CD4-positive, CD25-positive, alpha-beta regulatory T cell (primary cell): ENCODE measurements around the gene YPEL1. TPM values are rescaled to one million over a fixed set of nuclear protein-coding genes. Genes with fewer than 3 reads are reported as not detected.
"Not testable (repeated sequence)": the region's sequence is repeated elsewhere in the genome, so short reads cannot be mapped to it uniquely, and the experiment has no call there.

Source experiments
- ATAC-seq, 2 donors: fragments of 150-1000 bp; cut with Tn5 transposase; one replicate each; pipeline ENCODE4 v1.10.0; 2021; ENCODE audit warnings: low read depth in 2 of 2, moderate number of reproducible peaks in 2 of 2, moderate library complexity in 1 of 2
- DNase-seq, 3 donors: peaks; one replicate each; pipeline versions ENCODE4 v3.0.0 to v3.0.0-alpha.2; 2012 to 2022; ENCODE audit warnings: mixed read lengths in 1 of 3
- H3K27ac ChIP-seq: one replicate; pipeline ENCODE4 v1.7.0; 2013; ENCODE audit warnings: mild to moderate bottlenecking, low read length; ENCODE audit not compliant: insufficient read depth, poor library complexity, severe bottlenecking
- H3K27me3 ChIP-seq: one replicate; pipeline ENCODE4 v1.7.0; 2013; ENCODE audit warnings: low read length; ENCODE audit not compliant: control insufficient read depth, insufficient read depth
- H3K36me3 ChIP-seq: one replicate; pipeline ENCODE4 v1.7.0; 2013; ENCODE audit warnings: mild to moderate bottlenecking, low read length, moderate library complexity; ENCODE audit not compliant: control insufficient read depth, insufficient read depth
- H3K4me1 ChIP-seq: 2 replicates; pipeline ENCODE4 v1.7.0; 2013; ENCODE audit warnings: mild to moderate bottlenecking, low read length; ENCODE audit not compliant: insufficient read depth, control insufficient read depth, poor library complexity, severe bottlenecking
- H3K4me3 ChIP-seq: one replicate; pipeline ENCODE4 v1.7.0; 2013; ENCODE audit warnings: low read depth, mild to moderate bottlenecking, low read length, moderate library complexity
- H3K9me3 ChIP-seq, 2 experiments: 1 replicate in 1 of 2; 2 replicates in 1 of 2; pipeline ENCODE4 v1.7.0; 2013; ENCODE audit warnings: low read length in 2 of 2, mild to moderate bottlenecking in 1 of 2, moderate library complexity in 1 of 2; ENCODE audit not compliant: control insufficient read depth in 2 of 2
- H3K27ac Mint-ChIP-seq, 3 donors: one replicate each; pipeline ENCODE4 v1.8.0; 2020 to 2022; ENCODE audit warnings: mild to moderate bottlenecking in 3 of 3, mixed read lengths in 3 of 3, moderate library complexity in 2 of 3
- H3K27me3 Mint-ChIP-seq: one replicate; pipeline ENCODE4 v1.8.0; 2022; ENCODE audit warnings: mild to moderate bottlenecking, mixed read lengths
- H3K36me3 Mint-ChIP-seq: one replicate; pipeline ENCODE4 v1.8.0; 2020; ENCODE audit warnings: mixed read lengths
- H3K4me1 Mint-ChIP-seq, 4 donors: one replicate each; pipeline ENCODE4 v1.8.0; 2020 to 2022; ENCODE audit warnings: mixed read lengths in 4 of 4, mild to moderate bottlenecking in 1 of 4
- H3K4me3 Mint-ChIP-seq, 4 donors: one replicate each; pipeline ENCODE4 v1.8.0; 2020 to 2022; ENCODE audit warnings: mild to moderate bottlenecking in 4 of 4, mixed read lengths in 4 of 4, moderate library complexity in 3 of 4
- H3K9me3 Mint-ChIP-seq, 7 donors: one replicate each; pipeline ENCODE4 v1.8.0; 2020 to 2022; ENCODE audit warnings: mixed read lengths in 7 of 7, mild to moderate bottlenecking in 3 of 7, moderate library complexity in 2 of 7
- polyA plus RNA-seq, 4 donors: library from polyadenylated mRNA; unstranded; fragments of 300-500 nt; fragmentation: Illumina TruSeq; gene quantifications; one replicate each; pipeline ENCODE4 v1.2.3, GENCODE V29; 2021
- total RNA-seq: library from RNA; stranded (reverse); gene quantifications from one replicate; pipeline ENCODE4 v1.2.3, GENCODE V29; 2022

Gene YPEL1
- total and polyA plus RNA-seq, 5 donors from 2014 or later: 5.4 to 20.1 (median 9.5) TPM

DNA sequence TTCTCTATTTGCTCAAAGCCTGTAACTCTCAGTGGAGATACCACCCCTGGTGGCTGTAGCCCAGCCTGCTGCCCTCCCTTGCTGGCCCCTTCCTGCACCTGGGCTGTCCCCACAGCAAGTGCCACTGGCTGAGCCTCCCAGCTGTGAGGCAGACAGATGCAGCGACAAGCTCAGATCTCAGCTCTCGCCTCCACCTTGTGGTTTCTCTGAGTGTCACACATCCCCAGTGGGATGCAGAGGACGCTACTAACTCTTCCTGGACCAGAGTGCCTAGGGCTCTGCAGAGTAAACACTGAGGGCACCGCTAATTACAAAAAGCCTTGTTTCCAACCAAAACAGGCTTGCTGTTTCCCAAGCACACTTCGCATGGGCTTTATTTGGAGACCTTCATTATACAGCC, 8.9 kb downstream of the YPEL1 start:
- Histone ChIP-seq H3K27me3 (no peaks in the 10 kb centered on the region), H3K4me1 (no peaks in the 10 kb centered on the region), H3K9me3 (no peaks in the 10 kb centered on the region), H3K36me3 (no peaks in the 10 kb centered on the region), H3K27ac (no peak overlapping the region), H3K4me3 (no peak overlapping the region)
- ATAC-seq: peak; percentile 50 to 69
- no peak overlapping the region for H3K4me3 Mint-ChIP-seq
- H3K9me3 Mint-ChIP-seq: no peaks in the 10 kb centered on the region
- H3K36me3 Mint-ChIP-seq: no peaks in the 10 kb centered on the region
- H3K27me3 Mint-ChIP-seq: no peaks in the 10 kb centered on the region
- DNase-seq: peak in 1 of 3 donors; percentile 62
- no peak overlapping the region for H3K27ac Mint-ChIP-seq
- H3K4me1 Mint-ChIP-seq: peaks cover 0 to 4% (median 1%) of the 10 kb centered on the region in 4 donors

DNA sequence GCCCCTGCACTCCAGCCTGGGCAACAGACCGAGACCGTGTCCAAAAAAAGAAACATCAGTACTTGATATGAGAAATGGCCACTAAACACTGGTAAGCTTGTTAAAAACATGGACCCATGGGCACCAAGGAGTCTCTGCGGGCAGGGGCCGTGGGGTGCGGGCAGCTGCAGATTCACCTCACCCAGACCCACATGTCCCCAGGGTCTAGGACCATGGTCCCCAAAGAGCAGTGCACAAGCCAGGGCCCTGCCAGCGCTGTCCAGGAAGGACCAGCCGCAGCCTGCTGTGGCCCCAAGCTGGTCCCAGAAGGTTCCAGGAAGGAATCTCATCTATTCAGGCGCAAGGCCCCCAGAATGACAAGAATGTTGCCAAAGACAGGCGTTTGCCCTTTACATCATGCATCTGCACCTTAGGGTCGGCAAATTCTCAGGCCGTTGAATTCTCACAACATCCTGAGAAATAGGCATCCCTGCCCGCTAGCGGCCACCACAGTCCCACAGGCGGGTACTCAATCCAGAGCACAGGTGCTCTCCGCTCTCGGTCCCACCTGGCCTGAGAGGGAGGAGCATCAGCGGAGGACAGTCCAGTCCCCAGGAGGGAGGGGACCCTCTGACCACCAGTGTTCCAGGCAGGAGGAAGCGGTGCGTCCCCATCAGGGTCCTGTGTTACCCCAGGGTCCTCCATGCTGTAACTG, 9.5 kb downstream of the YPEL1 start:
- Mint-ChIP-seq H3K27me3 (no peaks in the 10 kb centered on the region), H3K4me1 (peaks cover 0 to 4% (median 1%) of the 10 kb centered on the region in 4 donors), H3K27ac (no peak overlapping the region), H3K9me3 (no peaks in the 10 kb centered on the region), H3K36me3 (no peaks in the 10 kb centered on the region), H3K4me3 (no peak overlapping the region)
- no peak for DNase-seq
- Histone ChIP-seq H3K4me1 (no peaks in the 10 kb centered on the region), H3K27me3 (no peaks in the 10 kb centered on the region), H3K9me3 (no peaks in the 10 kb centered on the region), H3K27ac (no peak overlapping the region), H3K36me3 (no peaks in the 10 kb centered on the region), H3K4me3 (no peak overlapping the region)
- no peak for ATAC-seq

DNA sequence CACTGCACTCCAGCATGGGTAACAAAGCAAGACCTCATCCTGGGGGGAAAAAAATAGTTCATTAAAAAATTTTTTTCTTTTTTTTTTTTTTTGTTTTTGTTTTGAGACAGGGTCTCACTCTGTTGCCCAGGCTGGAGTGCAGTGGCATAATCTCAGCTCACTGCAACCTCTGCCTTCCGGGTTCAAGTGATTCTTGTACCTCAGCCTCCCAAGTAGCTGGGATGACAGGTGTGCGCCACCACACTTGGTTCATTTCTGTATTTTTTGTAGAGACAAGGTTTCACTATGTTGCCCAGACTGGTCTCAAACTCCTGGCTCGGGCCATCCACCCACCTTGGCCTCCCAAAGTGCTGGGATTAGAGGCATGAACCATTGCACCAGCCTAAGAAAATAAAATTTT, 11.1 kb downstream of the YPEL1 start:
- not testable (repeated sequence) for H3K4me3 Mint-ChIP-seq, H3K27me3 ChIP-seq, H3K4me3 ChIP-seq, H3K27ac Mint-ChIP-seq, H3K36me3 ChIP-seq, H3K27me3 Mint-ChIP-seq, DNase-seq, H3K36me3 Mint-ChIP-seq, H3K27ac ChIP-seq, H3K4me1 Mint-ChIP-seq, H3K4me1 ChIP-seq, H3K9me3 ChIP-seq, ATAC-seq, H3K9me3 Mint-ChIP-seq

DNA sequence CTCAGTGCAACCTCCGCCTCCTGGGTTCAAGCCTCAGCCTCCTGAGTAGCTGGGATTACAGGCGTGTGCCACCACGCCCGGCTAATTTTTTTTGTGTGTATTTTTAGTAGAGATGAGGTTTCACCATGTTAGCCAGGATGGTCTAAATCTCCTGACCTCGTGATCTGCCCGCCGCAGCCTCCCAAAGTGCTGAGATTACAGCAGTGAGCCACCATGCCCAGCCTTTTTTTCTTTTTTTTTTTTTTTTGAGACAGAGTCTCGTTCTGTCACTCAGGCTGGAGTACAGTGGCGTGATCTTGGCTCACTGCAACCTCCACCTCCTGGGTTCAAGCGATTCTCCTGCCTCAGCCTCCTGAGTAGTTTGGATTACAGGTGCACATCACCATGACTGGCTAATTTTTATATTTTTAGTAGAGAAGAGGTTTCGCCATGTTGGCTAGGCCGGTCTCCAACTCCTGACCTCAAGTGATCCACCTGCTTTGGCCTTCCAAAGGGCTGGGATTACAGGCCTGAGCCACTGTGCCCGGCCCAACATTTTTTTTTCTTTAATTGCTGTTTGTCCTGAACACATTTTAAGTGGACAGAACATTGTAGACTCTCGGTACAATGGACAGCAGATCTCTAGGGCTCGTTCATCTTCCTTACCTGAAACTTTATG, 14.3 kb downstream of the YPEL1 start:
- peak overlapping the region in 2 of 3 donors; percentile 68 to 75 for H3K27ac Mint-ChIP-seq
- H3K4me1 Mint-ChIP-seq, H3K9me3 ChIP-seq, H3K9me3 Mint-ChIP-seq, H3K36me3 ChIP-seq, ATAC-seq, H3K4me3 ChIP-seq, H3K4me3 Mint-ChIP-seq, DNase-seq, H3K27ac ChIP-seq, H3K4me1 ChIP-seq, H3K27me3 ChIP-seq, H3K27me3 Mint-ChIP-seq, H3K36me3 Mint-ChIP-seq: not testable (repeated sequence)

DNA sequence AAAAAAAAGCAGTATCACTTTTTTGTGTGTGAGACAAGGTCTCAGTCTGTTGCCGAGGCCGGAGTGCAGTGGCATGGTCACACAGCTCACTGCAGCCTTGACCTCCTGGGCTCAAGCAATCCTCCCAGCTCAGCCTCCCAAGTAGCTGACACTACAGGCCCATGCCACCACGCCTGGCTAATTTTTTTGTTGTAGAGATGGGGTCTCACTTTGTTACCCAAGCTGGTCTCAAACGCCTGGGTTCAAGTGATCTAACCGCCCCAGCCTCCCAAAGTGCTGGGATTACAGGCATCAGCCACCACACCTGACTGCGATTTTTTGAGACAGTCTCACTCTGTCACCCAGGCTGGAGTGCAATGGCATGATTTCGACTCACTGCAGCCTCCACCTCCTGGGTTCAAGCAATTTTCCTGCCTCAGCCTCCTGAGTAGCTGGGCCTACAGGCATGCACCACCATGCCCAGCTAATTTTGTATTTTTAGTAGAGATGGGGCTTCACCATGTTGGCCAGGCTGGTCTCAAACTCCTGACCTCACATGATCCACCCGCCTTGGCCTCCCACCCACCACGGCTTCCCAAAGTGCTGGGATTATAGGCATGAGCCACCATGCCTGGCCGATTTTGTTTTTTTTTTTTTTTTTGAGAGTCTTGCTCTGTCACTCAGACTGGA, 15.3 kb downstream of the YPEL1 start:
- not testable (repeated sequence) for H3K27me3 Mint-ChIP-seq, H3K9me3 ChIP-seq, H3K36me3 Mint-ChIP-seq, H3K27ac Mint-ChIP-seq, H3K4me1 Mint-ChIP-seq, H3K27ac ChIP-seq, H3K4me3 Mint-ChIP-seq, H3K4me1 ChIP-seq, ATAC-seq, H3K9me3 Mint-ChIP-seq, H3K36me3 ChIP-seq, DNase-seq, H3K27me3 ChIP-seq, H3K4me3 ChIP-seq

DNA sequence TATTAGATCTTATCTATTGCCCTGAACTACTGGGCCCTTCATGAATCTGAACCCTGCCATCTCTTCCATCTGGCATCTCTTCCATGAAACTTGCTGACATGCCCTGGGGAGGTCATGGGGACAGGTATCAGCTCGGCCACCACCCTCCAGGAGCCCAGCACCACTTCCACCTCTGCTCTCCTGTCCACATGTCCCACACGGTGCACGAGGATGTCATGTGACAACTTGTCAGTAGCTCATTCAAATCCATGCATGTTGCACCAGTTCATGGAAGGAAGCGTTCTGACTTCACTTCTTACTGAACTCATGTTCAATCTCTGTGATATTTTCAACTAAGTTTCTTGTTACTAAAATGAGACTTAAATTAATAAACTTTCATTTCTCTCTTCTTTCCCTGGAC, 16.6 kb downstream of the YPEL1 start:
- peaks cover 0 to 9% (median 1%) of the 10 kb centered on the region in 4 donors for H3K4me1 Mint-ChIP-seq
- no peaks in the 10 kb centered on the region for H3K36me3 Mint-ChIP-seq
- peak in 1 of 2 donors; percentile 22 for ATAC-seq
- H3K36me3 ChIP-seq: no peaks in the 10 kb centered on the region
- H3K27ac Mint-ChIP-seq: peak overlapping the region in 2 of 3 donors; percentile 1 to 39
- DNase-seq: peak in 1 of 3 donors; percentile 12
- no peak overlapping the region for H3K27ac ChIP-seq
- H3K4me3 ChIP-seq: no peak overlapping the region
- no peaks in the 10 kb centered on the region for H3K9me3 ChIP-seq
- no peaks in the 10 kb centered on the region for H3K9me3 Mint-ChIP-seq
- H3K4me1 ChIP-seq: no peaks in the 10 kb centered on the region
- H3K27me3 ChIP-seq: no peaks in the 10 kb centered on the region
- H3K27me3 Mint-ChIP-seq: no peaks in the 10 kb centered on the region
- no peak overlapping the region for H3K4me3 Mint-ChIP-seq

DNA sequence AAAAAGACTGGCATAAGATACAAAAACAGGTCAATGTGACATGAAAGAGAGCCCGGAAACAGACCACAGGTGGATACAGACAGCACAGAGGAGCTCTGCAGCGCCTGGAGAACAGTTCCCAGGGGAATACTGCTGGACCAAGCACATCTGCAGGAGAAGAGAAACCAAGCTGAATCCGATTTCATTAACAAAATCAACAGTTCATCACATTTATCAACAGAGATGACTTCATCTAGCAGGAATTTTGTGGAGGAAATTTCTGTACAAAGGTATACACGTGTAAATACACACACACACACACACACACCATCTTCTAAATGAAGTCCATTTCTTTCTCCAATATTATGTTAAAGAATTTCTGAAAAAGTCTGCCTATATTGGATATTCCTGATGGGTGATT, 17.1 kb downstream of the YPEL1 start:
- Histone ChIP-seq H3K27ac (no peak overlapping the region), H3K36me3 (no peaks in the 10 kb centered on the region), H3K4me3 (no peak overlapping the region), H3K4me1 (no peaks in the 10 kb centered on the region), H3K9me3 (no peaks in the 10 kb centered on the region), H3K27me3 (no peaks in the 10 kb centered on the region)
- Mint-ChIP-seq H3K27me3 (no peaks in the 10 kb centered on the region), H3K4me3 (no peak overlapping the region), H3K4me1 (peaks cover 0 to 9% (median 2%) of the 10 kb centered on the region in 4 donors), H3K27ac (peak overlapping the region in 1 of 3 donors; percentile 72), H3K9me3 (no peaks in the 10 kb centered on the region), H3K36me3 (no peaks in the 10 kb centered on the region)
- no peak for ATAC-seq
- no peak for DNase-seq
